ENCODE data around the gene PAK5. TPM values are rescaled to one million over a fixed set of nuclear protein-coding genes. Genes with fewer than 3 reads are reported as not detected.

Gene PAK5
- total RNA-seq, 4 donors from 2014 or later: 0.22 TPM; not detected in 3

- no peak for DNase-seq (ENCODE audit: low spot score in 2 of 2)
- Histone ChIP-seq H3K27me3 (no peaks in the 10 kb centered on the region), H3K27ac (no peak overlapping the region), H3K36me3 (no peaks in the 10 kb centered on the region), H3K4me1 (peaks cover 0 to 6% (median 0%) of the 10 kb centered on the region in 4 donors), H3K9me3 (no peaks in the 10 kb centered on the region), H3K4me3 (no peak overlapping the region)
- 68 to 84% methylated on average over 8 of the region's 8 CpGs for WGBS, 2 donors
- no peak for TF ChIP-seq POLR2A (IDR thresholded peaks at IDR 0.05)
- TF ChIP-seq CTCF (IDR thresholded peaks at IDR 0.05): no peak
- TF ChIP-seq EP300 (IDR thresholded peaks at IDR 0.05): no peak
Observed at GRCh38 chr20:9615766-9616454, 223.0 kb downstream of the PAK5 start.

DNA sequence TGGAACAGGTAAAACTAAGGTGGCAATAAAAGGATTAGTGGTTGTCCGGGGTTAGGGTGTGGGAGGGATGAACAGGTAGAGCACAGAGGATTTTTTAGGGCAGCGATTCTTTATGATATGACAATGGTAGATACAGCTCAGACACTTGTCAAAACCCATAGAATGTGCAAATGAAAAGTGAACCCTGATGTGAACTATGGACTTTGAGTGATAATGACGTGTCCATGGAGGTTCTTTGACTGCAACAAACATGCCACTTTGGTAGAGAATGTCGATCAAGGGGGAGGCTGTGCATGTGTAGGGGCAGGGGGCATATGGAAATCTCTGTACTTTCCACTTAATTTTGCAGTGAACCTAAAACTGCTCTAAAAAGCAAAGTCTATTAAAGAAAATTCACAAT lies 223.8 kb downstream of the PAK5 start:
- WGBS, 2 donors: 71 to 74% methylated on average over 4 of the region's 4 CpGs
- Histone ChIP-seq H3K36me3 (no peaks in the 10 kb centered on the region), H3K27ac (no peak overlapping the region), H3K27me3 (no peaks in the 10 kb centered on the region), H3K4me3 (no peak overlapping the region), H3K4me1 (peaks cover 0 to 6% (median 0%) of the 10 kb centered on the region in 4 donors), H3K9me3 (no peaks in the 10 kb centered on the region)
- DNase-seq (ENCODE audit: low spot score in 2 of 2): no peak
- TF ChIP-seq CTCF (IDR thresholded peaks at IDR 0.05) (no peak), EP300 (IDR thresholded peaks at IDR 0.05) (no peak), POLR2A (IDR thresholded peaks at IDR 0.05) (no peak)

DNA sequence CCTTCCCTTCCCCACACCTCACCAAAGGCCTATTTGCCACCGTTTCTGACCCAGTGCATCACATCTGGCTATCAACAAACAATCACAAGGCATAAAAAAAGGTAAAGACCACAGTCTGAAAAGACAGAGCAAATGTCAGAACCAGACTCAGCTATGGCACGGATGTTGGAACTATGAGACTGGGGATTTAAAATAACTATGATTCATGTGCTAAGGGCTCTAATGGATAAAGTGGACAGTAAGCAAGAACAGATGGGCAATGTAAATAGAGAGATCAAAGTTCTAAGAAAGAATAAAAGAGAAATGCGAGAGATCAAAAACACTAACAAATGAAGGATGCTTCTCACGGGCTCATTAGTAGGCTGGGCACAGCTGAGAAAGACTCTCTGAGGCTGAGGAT lies 225.0 kb downstream of the PAK5 start:
- H3K4me1 ChIP-seq: peaks cover 0 to 6% (median 0%) of the 10 kb centered on the region in 4 donors
- H3K9me3 ChIP-seq: no peaks in the 10 kb centered on the region
- no peaks in the 10 kb centered on the region for H3K27me3 ChIP-seq
- H3K27ac ChIP-seq: no peak overlapping the region
- no peak for DNase-seq (ENCODE audit: low spot score in 2 of 2)
- H3K4me3 ChIP-seq: no peak overlapping the region
- WGBS, 2 donors: 83 to 84% methylated on average over 4 of the region's 4 CpGs
- no peak for TF ChIP-seq CTCF (IDR thresholded peaks at IDR 0.05)
- TF ChIP-seq EP300 (IDR thresholded peaks at IDR 0.05): no peak
- H3K36me3 ChIP-seq: no peaks in the 10 kb centered on the region

DNA sequence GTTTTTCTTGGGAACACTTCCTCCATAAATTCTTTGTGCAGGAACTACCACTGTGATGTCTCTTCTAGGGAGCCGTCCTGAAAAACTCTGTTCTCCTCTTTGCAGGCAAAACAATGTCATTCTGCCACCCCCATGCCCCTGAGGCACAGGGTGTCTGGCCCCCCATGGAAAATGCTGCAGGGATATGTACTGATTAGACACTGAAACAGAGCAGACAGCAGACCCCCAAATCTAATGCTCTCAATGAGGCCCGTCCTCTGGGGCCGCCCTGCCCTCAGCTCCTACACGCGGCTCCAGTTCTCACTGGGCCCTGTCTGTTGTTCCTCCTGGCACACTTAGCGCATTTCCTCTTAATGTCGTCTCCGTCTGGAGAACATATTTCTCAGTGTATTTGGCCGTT lies 227.0 kb downstream of the PAK5 start:
- H3K27ac ChIP-seq: no peak overlapping the region
- peaks cover 0 to 2% (median 0%) of the 10 kb centered on the region in 4 donors for H3K4me1 ChIP-seq
- no peaks in the 10 kb centered on the region for H3K9me3 ChIP-seq
- no peak overlapping the region for H3K4me3 ChIP-seq
- DNase-seq (ENCODE audit: low spot score in 2 of 2): no peak
- no peaks in the 10 kb centered on the region for H3K27me3 ChIP-seq
- 91% methylated on average over 9 of the region's 9 CpGs for WGBS, 2 donors
- no peak for TF ChIP-seq POLR2A (IDR thresholded peaks at IDR 0.05)
- no peak for TF ChIP-seq CTCF (IDR thresholded peaks at IDR 0.05)
- H3K36me3 ChIP-seq: no peaks in the 10 kb centered on the region

DNA sequence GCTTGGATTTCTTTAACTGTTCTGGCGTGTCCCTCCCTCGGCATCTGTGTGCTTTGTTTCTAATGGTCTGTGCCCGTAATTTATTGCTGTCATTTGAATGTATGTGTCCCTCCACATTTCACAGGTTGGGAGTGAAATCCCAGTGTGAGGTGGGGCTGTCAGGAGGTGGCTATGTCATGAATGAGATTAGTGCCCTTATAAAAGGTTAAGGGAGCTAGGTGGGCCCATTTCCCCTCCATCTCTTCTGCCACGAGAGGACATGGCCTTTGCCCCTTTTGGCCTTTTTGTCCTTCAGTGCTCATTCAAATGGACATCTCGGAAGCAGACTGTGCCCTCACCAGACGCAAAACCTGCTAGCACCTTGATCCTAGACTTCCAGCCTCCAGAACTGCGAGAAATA lies 228.2 kb downstream of the PAK5 start:
- WGBS, 2 donors: 70 to 81% methylated on average over 7 of the region's 7 CpGs
- Histone ChIP-seq H3K27ac (no peak overlapping the region), H3K4me3 (no peak overlapping the region), H3K27me3 (no peaks in the 10 kb centered on the region), H3K4me1 (no peaks in the 10 kb centered on the region), H3K9me3 (no peaks in the 10 kb centered on the region), H3K36me3 (no peaks in the 10 kb centered on the region)
- no peak for DNase-seq (ENCODE audit: low spot score in 2 of 2)
- TF ChIP-seq EP300 (IDR thresholded peaks at IDR 0.05) (no peak), CTCF (IDR thresholded peaks at IDR 0.05) (no peak), POLR2A (IDR thresholded peaks at IDR 0.05) (no peak)
